ENCODE measurements around the gene DKK3.

DKK3 gene

GRCh38 chr11:11973866-11974265 lies 34.6 kb downstream of the DKK3 start:
- Histone ChIP-seq H3K9ac (ENCODE audit: low read length) (no peak overlapping the region), H3K4me1 (ENCODE audit: control insufficient read depth, insufficient read depth, low read length) (peaks cover 25% of the 10 kb centered on the region), H3K36me3 (ENCODE audit: control insufficient read depth, insufficient read depth, low read length) (no peaks in the 10 kb centered on the region), H3K27me3 (ENCODE audit: control insufficient read depth, insufficient read depth, low read length) (no peaks in the 10 kb centered on the region), H3K4me3 (ENCODE audit: low read depth, low read length) (no peak overlapping the region), H3K9me3 (ENCODE audit: control insufficient read depth, insufficient read depth, low read depth, low read length) (no peaks in the 10 kb centered on the region), H3K27ac (ENCODE audit: low read depth, low read length) (no peak overlapping the region)

GRCh38 chr11:11973361-11973800 lies 35.0 kb downstream of the DKK3 start:
- Histone ChIP-seq H3K4me3 (ENCODE audit: low read depth, low read length) (no peak overlapping the region), H3K4me1 (ENCODE audit: control insufficient read depth, insufficient read depth, low read length) (peaks cover 25% of the 10 kb centered on the region), H3K36me3 (ENCODE audit: control insufficient read depth, insufficient read depth, low read length) (no peaks in the 10 kb centered on the region), H3K27ac (ENCODE audit: low read depth, low read length) (no peak overlapping the region), H3K9ac (ENCODE audit: low read length) (no peak overlapping the region), H3K9me3 (ENCODE audit: control insufficient read depth, insufficient read depth, low read depth, low read length) (no peaks in the 10 kb centered on the region), H3K27me3 (ENCODE audit: control insufficient read depth, insufficient read depth, low read length) (no peaks in the 10 kb centered on the region)

GRCh38 chr11:11972730-11973341 lies 35.6 kb downstream of the DKK3 start:
- Histone ChIP-seq H3K27ac (ENCODE audit: low read depth, low read length) (no peak overlapping the region), H3K4me1 (ENCODE audit: control insufficient read depth, insufficient read depth, low read length) (peaks cover 25% of the 10 kb centered on the region), H3K9ac (ENCODE audit: low read length) (no peak overlapping the region), H3K27me3 (ENCODE audit: control insufficient read depth, insufficient read depth, low read length) (no peaks in the 10 kb centered on the region), H3K36me3 (ENCODE audit: control insufficient read depth, insufficient read depth, low read length) (no peaks in the 10 kb centered on the region), H3K4me3 (ENCODE audit: low read depth, low read length) (no peak overlapping the region), H3K9me3 (ENCODE audit: control insufficient read depth, insufficient read depth, low read depth, low read length) (no peaks in the 10 kb centered on the region)

- H3K36me3 ChIP-seq (ENCODE audit: control insufficient read depth, insufficient read depth, low read length): no peaks in the 10 kb centered on the region
- H3K4me1 ChIP-seq (ENCODE audit: control insufficient read depth, insufficient read depth, low read length): peaks cover 18% of the 10 kb centered on the region
- H3K27me3 ChIP-seq (ENCODE audit: control insufficient read depth, insufficient read depth, low read length): no peaks in the 10 kb centered on the region
- no peak overlapping the region for H3K4me3 ChIP-seq (ENCODE audit: low read depth, low read length)
- no peaks in the 10 kb centered on the region for H3K9me3 ChIP-seq (ENCODE audit: control insufficient read depth, insufficient read depth, low read depth, low read length)
- H3K27ac ChIP-seq (ENCODE audit: low read depth, low read length): no peak overlapping the region
- H3K9ac ChIP-seq (ENCODE audit: low read length): no peak overlapping the region
These were observed 36.4 kb downstream of the DKK3 start for GRCh38 chr11:11971906-11972547.

- Histone ChIP-seq H3K9me3 (ENCODE audit: control insufficient read depth, insufficient read depth, low read depth, low read length) (no peaks in the 10 kb centered on the region), H3K27ac (ENCODE audit: low read depth, low read length) (no peak overlapping the region), H3K9ac (ENCODE audit: low read length) (no peak overlapping the region), H3K4me1 (ENCODE audit: control insufficient read depth, insufficient read depth, low read length) (peaks cover 4% of the 10 kb centered on the region; the same call in 1 of the 2 replicates), H3K27me3 (ENCODE audit: control insufficient read depth, insufficient read depth, low read length) (no peaks in the 10 kb centered on the region), H3K36me3 (ENCODE audit: control insufficient read depth, insufficient read depth, low read length) (no peaks in the 10 kb centered on the region), H3K4me3 (ENCODE audit: low read depth, low read length) (no peak overlapping the region)
These were observed 37.9 kb downstream of the DKK3 start for GRCh38 chr11:11970556-11970955.

DNA sequence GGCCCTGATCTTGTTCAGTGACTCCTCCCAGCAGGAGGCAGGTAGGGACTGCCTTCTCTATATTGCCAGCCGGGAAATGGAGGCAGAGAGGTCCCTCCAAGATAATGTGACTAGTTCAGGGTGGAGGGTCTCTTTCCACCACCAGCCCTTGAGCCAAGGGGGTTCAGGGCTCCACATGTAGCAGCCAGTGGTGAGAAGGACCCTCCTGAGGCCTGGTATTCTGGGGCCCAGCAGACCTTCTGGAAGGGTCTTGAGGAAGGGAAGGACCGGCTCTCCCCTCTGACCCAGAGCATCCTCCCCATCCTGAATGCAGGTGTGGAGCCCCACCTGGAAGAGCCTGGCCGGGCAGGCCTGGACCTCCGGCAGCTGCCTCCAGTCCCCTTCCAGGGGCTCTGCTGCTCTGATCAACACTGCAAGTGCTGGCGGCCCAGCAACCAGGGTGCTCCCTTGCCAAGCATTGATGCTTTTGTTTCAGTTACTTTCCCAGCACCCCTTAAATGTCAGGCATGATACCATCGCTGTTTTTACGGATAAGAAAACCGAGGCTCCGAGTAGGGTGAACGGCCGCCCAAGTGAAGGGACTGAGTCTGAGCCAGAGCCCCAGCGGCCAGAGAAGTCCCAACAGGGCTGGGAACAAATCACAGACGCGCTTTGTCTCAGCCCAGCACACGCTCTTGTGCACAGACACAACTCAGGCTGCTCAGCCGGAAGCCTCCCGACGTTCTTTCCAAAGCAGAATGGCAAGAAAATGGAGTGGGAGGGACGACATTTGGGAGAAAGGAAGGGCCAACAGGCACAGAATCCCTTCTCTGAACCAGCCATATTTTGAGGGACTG lies 38.8 kb downstream of the DKK3 start:
- Histone ChIP-seq H3K4me3 (ENCODE audit: low read depth, low read length) (no peak overlapping the region), H3K27ac (ENCODE audit: low read depth, low read length) (no peak overlapping the region), H3K9ac (ENCODE audit: low read length) (no peak overlapping the region), H3K4me1 (ENCODE audit: control insufficient read depth, insufficient read depth, low read length) (no peaks in the 10 kb centered on the region; the same call in 1 of the 2 replicates), H3K36me3 (ENCODE audit: control insufficient read depth, insufficient read depth, low read length) (no peaks in the 10 kb centered on the region), H3K27me3 (ENCODE audit: control insufficient read depth, insufficient read depth, low read length) (no peaks in the 10 kb centered on the region), H3K9me3 (ENCODE audit: control insufficient read depth, insufficient read depth, low read depth, low read length) (no peaks in the 10 kb centered on the region)

DNA sequence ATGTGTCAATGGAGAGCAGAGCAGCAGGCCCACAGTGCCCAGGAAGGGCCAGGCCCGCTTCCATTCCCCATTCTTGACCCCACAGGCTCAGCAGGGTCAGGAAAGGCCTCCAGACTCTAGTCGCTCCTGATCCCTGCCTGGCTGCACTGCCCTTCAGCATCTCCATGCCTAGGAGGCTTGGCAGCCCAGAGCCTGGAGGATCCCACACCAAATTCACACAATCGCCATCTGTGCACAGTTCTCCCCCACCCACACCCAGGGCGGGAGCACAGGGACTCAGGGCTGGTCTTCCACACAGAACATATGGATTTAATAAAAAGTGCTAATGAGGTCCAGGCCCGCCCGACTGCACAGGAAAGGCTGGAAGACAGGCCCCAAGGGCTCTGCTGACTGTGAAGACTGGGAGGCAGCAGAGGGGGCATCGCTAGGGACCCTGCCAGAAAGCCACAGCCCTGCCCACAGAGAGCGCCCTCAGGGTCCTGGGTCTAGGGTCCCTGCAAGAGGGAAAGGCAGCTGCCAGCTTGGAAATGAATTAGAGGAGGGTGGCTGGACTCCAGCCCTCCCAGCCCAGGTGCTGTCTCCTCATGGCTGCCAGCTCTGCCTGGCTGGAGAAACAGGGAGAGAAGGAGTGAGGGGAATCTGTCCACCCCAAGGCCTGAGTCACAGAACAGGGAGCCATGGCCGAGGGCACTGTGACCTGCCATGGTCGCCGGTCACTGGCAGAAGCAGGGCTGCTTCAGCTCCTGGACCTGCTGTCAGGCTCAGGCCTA lies 39.7 kb downstream of the DKK3 start:
- Histone ChIP-seq H3K4me3 (ENCODE audit: low read depth, low read length) (no peak overlapping the region), H3K27me3 (ENCODE audit: control insufficient read depth, insufficient read depth, low read length) (no peaks in the 10 kb centered on the region), H3K9ac (ENCODE audit: low read length) (no peak overlapping the region), H3K27ac (ENCODE audit: low read depth, low read length) (no peak overlapping the region), H3K9me3 (ENCODE audit: control insufficient read depth, insufficient read depth, low read depth, low read length) (no peaks in the 10 kb centered on the region), H3K4me1 (ENCODE audit: control insufficient read depth, insufficient read depth, low read length) (no peaks in the 10 kb centered on the region; the same call in 1 of the 2 replicates), H3K36me3 (ENCODE audit: control insufficient read depth, insufficient read depth, low read length) (no peaks in the 10 kb centered on the region)

DNA sequence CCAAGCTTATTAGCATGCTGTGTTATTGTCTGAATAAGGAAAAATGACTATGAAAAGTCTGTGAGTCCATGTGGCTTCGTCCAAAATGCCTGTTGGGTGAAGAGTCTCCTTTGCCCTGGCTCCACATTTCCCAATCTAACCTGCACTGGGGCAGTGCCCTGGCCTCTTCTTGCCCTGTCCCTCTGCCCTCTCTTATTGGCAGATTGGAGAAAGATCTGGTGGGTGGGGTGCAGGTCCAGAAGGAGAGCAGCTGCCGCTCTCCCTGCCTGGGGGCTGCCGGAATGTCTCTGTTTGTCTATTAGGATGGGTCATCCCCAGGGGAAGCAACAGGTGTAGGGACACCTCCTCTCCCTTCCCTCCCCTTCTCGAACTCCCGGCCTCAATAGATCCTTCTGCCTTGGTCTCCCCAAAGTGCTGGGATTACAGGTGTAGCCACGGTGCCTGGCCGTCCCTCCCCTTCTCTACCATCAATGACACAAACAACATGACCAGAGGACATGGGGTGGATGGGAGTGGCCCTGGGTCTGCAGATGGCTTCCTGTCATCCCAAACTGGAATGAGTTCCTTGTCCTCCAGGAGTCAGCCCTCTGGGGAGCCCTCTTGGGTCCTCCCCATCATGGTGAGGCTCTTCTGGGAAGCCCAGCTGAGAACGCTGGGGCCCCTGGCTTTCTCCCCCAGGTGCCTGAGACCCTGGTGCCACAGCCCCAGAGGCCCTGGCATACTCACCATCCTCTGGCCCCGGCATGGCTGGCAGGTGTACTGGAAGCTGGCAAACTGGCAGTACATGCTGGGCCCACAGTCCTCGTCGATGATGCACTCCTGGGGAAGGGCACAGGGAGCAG lies 40.5 kb downstream of the DKK3 start:
- Histone ChIP-seq H3K36me3 (ENCODE audit: control insufficient read depth, insufficient read depth, low read length) (no peaks in the 10 kb centered on the region), H3K9me3 (ENCODE audit: control insufficient read depth, insufficient read depth, low read depth, low read length) (no peaks in the 10 kb centered on the region), H3K4me1 (ENCODE audit: control insufficient read depth, insufficient read depth, low read length) (no peaks in the 10 kb centered on the region; the same call in 1 of the 2 replicates), H3K27me3 (ENCODE audit: control insufficient read depth, insufficient read depth, low read length) (no peaks in the 10 kb centered on the region), H3K9ac (ENCODE audit: low read length) (no peak overlapping the region), H3K27ac (ENCODE audit: low read depth, low read length) (no peak overlapping the region), H3K4me3 (ENCODE audit: low read depth, low read length) (no peak overlapping the region)

GRCh38 chr11:11966826-11967668 lies 41.4 kb downstream of the DKK3 start:
- H3K27me3 ChIP-seq (ENCODE audit: control insufficient read depth, insufficient read depth, low read length): no peaks in the 10 kb centered on the region

More at GRCh38 chr11:11966826-11967668, 41.4 kb downstream of the DKK3 start:
- H3K4me1 ChIP-seq (ENCODE audit: control insufficient read depth, insufficient read depth, low read length): no peaks in the 10 kb centered on the region
- no peak overlapping the region for H3K4me3 ChIP-seq (ENCODE audit: low read depth, low read length)
- H3K27ac ChIP-seq (ENCODE audit: low read depth, low read length): no peak overlapping the region
- no peaks in the 10 kb centered on the region for H3K36me3 ChIP-seq (ENCODE audit: control insufficient read depth, insufficient read depth, low read length)
- H3K9ac ChIP-seq (ENCODE audit: low read length): no peak overlapping the region
- H3K9me3 ChIP-seq (ENCODE audit: control insufficient read depth, insufficient read depth, low read depth, low read length): no peaks in the 10 kb centered on the region
